GM19351 (cell line): ENCODE data around the gene TUBGCP3.

Experiments used
- ATAC-seq: cut with Tn5 transposase; IDR thresholded peaks from one replicate; pipeline ENCODE4 v1.9.1; 2021; ENCODE audit warnings: mild to moderate bottlenecking, moderate library complexity; ENCODE audit not compliant: unreplicated experiment

Gene TUBGCP3

DNA sequence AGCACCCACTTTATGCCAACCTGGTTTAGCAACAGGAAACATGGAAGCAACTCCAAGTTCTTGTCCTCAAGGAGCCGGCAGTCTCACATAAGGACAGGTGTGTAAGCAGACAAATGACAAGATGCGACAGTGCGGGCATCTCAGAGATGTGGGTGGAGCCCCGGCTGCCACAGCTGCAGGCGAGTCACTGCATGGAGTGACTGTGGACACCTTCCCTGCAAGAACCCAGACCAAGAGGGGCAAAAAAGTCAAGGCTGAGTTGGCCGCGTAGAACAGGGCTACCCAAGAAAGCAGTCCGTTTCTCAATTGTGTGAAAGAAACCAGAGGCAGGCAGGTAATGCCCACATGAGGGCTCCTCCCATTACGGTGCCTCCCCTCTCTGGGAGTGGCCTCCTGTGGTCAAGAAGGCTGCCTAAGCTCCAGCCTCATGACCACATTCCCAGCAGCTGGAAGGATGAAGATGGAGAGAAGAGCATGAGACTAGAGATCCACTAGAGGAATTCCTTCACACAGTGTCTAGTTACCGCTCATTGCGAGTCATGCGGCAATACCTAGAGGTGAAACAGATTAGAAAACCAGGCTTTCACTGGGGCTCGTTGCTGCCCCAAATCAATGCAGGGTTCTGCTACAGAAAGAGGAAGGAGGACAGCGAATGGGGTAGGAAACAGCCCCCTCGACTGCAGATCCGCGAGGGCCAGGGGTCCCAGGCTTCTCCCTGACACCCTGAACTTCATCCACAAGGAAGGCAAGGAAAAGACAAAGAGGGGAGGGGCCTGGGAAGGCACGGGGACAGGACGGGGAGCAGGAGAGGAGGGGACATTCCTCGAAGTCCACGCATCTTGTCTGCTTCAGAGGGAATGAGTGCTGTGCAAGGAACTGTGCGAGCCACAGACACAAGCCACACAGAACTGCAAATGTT is 131.6 kb downstream of the TUBGCP3 start:
- no peak for ATAC-seq

DNA sequence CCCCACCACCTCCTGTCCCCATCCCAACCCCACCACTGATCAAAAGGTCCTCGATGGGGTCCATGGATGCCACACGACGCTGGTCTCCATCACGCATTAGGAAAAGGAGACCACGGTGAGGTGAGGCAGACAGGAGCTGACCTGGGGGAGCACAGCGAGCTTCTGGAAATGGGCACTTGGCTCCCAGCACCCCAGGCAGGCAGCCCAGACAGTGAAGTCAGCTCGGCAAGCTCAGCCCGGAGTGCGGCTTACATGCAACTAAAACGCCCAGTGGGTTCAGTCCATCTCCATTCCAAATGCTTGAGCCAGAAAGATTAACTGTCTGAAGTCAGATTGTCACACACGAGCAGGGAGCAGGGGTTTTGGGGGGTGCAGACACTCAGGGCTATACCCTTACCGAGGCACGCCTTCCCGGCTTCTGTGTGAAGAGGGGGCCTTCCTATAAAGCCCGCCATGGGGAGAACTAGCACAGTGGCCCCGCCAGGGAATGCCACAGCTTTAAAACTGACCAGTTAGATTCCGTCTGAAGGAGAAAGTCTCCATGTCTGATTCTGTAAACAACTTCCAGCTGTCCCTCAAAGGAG is 132.4 kb downstream of the TUBGCP3 start:
- ATAC-seq: no peak

DNA sequence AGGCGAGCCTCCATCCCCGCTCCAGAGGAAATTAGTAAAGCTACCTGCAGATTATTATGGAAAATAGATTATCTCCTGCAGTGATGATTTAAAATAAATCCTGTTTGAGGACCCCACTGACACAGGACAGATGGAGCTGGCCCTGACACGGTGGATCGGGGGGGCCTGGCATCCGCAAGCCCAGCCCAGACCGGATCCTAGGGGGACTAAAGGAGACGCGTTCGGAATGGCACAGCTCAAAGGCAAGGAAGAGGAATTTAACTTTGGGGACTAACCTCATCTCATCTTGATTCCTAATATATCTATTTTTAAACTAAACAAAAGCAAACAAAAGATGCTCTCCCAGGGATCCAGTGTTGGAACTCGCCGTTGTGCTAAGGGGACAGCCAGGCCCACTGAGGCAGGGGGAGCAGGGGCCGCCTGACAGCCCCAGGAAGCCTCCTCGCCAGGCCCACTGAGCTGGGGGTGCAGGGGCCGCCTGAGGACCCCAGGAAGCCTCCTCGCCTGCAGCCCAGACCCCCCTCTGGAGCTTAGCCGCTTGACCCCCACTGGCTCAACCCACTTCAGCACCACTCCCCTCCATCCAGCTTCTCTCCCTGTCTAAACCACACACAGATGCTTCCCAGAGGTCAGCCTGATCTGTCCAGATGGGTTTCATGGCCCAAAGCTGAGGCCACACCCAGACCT is 133.2 kb downstream of the TUBGCP3 start:
- no peak for ATAC-seq

DNA sequence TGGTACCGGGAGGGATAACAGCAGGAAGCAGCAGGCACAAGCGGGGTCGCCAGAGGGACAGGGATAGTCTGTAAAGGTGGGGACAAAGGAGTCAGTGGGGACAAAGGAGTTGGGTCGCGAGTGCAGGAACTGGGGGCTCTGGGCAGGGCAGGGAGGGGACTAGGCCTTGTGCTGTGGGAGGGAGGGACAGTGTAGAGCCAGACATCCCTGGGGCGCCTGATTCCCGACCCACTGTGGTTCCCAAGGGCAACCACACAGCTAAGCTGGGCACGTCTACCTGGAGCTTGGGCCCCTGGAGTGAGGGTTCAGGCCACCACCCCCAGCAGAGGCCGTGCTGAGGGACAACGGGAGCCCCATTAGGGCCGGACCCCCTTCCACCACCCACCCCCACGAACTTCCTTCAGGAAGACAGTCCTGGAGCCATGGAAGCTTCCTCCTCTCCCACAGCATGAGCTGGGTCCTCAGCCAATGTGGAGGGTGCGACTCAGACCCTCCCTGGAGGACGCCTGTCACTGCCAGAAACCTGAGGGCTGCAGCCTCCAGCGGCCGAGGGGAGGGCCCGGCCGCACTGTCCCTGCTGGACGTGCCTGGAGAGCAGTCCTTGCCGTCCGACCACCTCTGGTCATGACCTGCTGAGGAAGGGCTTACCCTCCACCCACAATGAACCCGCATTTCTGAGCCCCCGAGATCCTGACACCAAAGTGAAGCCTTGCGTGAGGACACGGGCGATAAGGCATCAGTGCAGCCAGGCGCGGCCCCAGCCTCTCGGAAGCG is 133.9 kb downstream of the TUBGCP3 start:
- no peak for ATAC-seq

DNA sequence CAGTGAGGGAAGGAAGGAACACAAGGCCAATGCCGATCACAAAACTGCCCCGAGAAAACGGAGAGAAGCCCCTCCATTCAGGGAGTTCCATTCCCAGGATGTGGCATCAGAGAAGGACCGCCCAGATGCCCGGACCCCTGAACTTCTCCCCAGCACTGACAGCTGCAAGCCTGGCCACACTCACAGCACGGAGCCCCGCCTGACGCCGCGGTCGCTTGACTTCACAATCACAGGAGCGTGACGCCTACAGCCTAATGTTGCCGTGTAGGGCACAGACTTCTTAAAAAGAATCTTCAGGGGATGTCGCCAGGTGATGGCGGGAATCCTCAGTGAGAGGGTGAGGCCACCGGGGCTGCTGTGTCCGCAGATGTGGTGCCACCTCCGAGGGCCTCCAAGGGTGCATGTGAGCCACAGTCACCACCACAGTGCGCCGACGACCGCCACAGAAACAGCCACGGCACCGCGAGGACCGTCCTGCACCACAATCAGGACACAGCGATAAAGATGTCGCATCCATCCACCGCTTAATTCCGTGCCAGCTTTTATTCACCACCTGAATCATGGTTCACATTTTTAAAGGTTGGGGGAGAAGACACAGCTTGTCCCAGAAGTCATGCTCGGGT is 134.6 kb downstream of the TUBGCP3 start:
- no peak for ATAC-seq

DNA sequence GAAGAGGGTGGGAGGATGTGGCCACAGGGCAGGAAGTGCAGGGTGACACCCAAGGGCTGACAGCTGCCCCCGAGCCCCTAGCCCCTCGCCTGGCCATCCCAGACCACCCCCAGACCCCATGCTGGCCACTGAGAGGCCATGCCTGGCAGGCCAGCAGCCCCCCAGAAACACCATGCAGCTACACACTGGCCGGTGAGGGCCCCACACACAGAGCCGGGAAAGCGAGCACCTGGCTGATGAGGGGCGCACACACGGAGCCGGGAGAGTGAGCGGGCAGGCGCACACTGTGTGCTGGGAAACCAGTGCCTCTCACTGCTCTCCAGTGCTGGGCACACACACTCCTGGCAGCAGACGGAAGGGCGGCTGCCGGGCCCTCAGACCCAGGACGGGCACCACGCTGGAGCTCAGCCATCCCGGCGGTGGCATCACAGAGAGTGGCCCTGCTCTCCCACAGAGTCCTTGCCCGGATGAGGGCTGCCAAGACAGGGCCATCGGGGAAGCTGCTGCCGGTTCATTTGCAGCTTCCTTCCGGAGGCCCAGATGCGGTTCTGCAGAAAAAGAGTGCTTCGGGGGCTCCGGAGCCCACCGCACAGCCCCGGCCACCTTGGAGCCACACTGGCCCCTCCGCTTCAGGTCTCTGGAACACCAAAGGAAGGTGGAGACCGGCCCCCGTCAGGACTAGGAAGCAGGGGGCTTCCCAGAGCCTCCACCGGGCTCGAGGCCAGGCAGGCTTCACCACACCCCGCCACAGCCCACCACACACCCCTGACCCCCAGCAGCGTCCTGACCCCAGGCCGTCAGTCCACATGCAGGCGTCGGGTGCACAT is 135.4 kb downstream of the TUBGCP3 start:
- no peak for ATAC-seq

DNA sequence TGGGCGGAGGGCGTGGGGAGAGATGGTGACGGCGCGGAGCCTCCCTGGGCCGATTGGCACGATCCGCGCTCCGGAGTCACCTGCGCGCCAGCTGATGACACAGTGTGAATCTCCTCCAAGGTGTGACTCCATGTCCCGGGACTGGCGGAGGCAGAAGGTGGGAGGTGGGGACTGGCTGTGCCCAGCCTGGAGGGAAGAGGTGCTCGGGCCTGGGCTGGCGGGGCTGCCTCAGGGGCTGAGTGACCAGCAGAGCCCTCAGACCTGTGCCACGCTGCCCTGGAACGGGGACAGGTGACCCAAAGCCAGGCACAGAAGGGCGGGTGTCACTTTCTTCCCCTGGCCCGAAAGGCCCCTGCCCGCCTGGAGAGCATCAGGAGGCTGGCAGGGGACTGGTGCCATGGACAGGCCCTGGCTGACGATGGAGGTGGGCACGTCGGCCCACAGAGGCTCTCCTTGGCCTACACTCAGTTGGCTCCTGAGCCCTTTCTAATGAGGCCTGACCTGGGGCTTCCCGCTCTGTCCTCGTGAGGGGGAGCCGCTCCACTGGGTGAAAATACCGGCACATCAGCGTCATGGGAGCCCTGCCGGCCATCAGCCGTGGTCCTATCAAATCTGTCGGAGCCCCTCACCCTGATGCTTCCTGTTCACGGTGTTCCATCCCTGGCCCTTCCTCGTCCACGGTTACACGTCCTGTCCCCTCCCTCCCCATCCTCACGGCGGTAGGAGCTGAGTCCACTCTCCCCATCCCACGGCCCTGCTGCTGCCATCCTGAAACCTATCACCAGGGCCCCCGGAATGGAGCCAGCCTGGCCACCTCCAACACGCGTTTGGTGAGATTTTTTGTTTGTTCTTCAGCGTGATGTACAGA is 136.2 kb downstream of the TUBGCP3 start:
- no peak for ATAC-seq

DNA sequence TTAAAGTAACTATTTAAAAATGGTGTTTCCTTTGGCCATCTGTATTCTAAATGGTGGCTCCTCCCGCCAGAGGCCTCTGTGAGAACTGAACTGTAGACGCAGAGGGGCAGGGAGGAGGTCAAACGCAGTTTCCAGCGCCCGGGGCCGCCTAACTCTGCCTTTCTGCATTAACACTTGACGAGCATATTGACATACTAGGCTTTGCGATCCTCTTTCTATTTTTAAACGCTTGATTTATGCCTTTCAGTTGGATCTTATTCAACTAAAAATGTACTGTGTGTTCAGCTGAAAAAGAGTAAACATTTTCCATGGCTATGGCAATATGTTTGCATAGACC is 137.1 kb downstream of the TUBGCP3 start:
- no peak for ATAC-seq

DNA sequence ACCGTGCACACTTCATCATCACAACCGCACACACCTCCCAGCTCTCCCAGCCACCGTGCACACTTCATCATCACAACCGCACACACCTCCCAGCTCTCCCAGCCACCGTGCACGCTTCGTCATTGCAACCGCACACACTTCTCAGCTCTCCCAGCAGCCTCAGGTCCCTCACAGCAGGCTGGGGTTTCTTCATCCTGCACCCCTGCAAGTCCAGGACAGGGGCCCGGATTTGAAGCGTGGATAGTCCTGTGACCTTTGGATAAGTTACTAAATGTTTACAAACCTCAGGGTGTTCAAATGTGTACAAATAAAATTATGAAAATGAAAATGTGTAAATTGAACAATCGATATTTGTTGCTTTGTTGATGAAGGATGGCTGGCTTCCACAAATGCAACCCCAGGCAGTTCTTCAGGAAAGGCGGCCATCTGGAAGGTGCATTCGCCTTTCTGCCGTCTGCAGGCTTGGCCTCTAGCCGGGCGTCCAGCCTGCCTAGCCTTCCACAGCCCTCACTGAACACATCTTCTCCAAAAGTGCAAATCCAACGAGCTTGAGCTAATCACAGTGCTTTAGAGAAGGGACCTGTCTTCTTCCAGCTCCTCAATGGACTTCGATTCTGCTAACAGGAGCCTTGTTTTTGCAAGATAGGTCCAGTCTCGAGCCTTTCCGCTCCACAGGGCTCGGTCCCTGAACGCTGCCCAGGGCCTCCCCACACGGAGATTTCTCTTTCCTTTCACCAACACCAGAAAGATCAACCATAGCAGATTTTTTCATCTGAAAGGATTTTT is 137.6 kb downstream of the TUBGCP3 start:
- ATAC-seq: no peak

DNA sequence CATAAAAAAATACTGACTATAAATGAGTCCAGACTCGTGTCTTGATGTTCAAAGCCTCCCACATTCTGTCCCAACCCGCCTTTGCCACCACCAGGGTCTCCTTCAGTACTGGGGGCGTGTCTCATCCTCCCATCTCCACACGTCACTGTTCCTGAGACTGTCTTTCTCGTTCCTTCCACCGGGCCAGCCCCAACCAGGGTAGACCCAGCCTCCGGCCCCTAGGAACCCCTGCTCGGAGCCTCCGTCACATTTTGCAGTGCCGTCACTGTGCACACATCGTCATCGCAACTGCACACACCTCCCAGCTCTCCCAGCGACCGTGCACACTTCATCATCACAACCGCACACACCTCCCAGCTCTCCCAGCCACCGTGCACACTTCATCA is 138.4 kb downstream of the TUBGCP3 start:
- no peak for ATAC-seq

DNA sequence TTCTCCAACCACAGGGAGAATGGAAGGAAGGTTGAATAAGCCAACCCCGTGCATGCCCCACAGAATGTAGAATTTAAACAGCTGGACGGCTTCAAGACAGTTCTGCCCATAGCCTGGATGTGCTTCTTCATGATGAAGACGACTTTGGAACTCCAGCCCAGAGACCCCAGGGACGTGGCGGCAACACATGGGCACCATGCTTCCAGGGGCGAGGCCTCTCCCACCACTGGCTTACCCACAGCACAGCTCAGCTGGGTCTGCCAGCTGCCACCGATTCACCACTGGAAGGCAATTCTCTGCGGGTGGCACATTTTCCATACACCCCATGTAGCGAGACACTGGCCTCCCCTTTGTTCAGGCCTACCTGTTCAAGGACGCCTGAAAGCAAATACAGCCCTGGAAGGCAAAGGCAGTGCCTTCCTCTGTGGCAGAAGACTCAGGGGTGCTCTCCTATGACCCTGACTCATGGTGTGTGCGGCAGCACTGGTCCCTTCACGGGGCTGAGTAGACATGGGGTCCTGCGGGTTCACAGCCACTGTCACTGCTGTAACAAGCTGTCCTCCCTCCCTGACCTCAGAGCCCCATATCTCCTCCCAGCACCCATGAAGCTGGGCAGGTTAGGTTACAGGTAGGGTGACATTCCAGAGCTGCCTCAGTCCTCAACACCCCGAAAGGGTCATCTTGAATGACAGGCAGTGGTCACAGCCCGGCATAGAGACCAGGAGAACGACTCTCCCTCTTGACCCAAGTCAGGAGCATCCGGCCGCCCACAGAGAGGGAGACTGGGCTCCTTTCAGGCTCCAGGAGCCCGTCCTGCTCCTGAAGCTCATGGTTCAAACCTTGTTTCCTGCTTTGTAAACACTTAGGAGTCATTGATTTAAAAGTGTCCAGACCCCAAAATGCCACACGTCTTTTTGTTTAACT is 139.1 kb downstream of the TUBGCP3 start:
- ATAC-seq: no peak

DNA sequence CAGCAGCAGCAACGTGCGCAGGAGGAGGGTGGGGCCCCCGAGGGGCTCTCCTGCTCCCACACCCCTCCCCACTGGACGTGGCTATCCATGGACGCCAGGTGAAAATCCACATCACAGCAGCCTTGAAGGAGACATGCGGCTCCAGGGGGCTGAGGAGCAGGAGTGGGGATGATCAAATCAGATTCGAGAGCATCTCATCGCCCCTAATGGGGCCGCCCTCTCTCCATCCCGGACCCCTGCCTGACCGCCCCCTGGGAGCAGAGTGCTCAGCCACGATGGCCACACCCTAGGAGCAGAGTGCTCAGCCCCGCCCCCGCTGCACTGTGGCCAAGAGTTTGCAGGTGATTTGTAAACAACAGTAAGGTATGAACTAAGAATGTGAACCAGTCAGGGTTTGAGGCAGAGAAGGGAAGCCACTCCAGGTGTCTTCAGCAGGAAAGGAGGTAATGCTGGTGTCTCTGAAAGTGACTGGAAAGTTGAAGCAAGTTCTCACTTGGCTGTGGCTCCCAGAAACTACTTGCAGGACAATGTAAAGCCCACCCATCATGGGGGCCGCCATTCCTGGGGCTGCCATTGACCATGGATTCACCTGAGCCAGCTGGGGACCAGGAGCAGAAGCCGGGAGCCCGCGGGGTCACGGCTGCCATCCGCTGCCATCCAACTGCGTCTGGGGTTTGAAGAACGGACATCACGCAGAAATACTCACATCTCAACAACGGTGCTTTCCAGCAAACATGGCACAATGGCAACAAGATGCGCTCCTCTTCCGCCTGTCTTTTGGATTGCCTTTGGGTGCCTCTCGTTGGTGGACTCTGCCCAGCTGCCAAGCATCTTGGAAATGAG is 140.0 kb downstream of the TUBGCP3 start:
- ATAC-seq: no peak

DNA sequence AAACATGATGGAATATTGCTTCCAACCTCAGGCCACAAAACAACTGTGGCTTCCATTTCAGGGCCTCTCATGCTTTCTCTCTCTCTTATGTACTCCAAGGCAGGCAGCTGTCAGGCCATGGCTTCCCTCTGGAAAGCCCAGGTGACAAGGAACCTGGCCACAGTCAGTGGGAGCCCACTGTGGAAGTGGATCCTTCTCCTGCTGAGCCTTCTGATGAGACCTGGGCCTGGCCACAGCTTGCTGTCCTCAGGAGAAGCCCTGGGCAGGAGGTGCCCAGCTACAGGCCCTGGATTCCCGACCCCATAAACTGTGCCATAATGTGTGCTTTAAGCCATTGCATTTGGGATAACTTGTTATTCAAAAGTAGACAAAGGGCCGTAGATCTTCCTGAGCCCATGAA is 140.6 kb downstream of the TUBGCP3 start:
- no peak for ATAC-seq

DNA sequence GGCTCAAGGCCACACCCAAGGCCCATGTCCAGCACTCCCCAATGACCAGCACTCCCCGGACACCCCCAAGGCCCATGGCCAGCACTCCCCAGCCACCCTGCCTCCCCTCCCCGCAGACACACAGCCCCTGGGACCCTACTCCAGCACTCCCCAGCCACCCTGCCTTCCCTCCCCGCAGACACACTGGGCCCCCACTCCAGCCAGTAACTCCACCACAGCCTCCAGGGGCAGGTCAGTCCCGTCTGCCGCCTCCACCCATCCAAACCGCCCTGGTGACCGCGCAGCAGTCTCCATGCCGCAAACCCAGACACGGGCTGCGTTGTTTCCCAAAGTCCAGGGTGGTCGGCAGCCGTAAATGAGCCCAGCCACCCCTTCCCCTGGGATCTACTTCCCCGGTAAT is 141.1 kb downstream of the TUBGCP3 start:
- ATAC-seq: no peak

DNA sequence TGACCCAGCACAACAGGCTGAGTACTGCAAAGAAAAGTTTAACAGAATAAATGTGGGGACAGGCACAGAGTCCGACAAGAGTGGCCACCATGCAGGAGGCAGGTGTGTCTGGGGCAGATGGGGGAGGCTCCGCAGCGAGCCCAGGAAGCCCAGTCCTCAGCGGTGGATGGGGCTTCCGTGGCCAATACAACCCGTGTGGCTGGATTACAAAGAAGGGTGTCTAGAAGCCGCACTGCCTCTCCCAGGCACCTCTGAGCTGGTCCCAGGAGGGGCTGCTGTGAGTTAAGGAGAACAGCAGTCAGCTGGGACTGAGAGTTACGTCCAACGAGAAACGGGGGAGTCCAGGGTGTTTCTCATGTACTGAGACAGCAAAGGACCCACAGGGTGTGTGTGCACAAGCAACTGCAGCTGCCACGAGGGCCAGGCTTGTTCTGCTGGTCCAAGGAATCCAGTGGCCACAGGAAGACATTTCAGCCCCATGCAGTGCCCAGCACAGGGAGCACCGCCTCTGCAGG is 141.5 kb downstream of the TUBGCP3 start:
- ATAC-seq: no peak
